NCI-H345 (cell line): Measurements from ENCODE around the gene CD37.
A peak's percentile ranks its signal among the peaks of the same experiment; 100 is the strongest.
"Not testable (repeated sequence)": the region's sequence is repeated elsewhere in the genome, so short reads cannot be mapped to it uniquely, and the experiment has no call there.

ENCODE experiments used
- DNase-seq: peaks from one replicate; lab custom pipeline; 2025; lab: John Stamatoyannopoulos, UW

CD37 gene, protein sequence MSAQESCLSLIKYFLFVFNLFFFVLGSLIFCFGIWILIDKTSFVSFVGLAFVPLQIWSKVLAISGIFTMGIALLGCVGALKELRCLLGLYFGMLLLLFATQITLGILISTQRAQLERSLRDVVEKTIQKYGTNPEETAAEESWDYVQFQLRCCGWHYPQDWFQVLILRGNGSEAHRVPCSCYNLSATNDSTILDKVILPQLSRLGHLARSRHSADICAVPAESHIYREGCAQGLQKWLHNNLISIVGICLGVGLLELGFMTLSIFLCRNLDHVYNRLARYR

DNA sequence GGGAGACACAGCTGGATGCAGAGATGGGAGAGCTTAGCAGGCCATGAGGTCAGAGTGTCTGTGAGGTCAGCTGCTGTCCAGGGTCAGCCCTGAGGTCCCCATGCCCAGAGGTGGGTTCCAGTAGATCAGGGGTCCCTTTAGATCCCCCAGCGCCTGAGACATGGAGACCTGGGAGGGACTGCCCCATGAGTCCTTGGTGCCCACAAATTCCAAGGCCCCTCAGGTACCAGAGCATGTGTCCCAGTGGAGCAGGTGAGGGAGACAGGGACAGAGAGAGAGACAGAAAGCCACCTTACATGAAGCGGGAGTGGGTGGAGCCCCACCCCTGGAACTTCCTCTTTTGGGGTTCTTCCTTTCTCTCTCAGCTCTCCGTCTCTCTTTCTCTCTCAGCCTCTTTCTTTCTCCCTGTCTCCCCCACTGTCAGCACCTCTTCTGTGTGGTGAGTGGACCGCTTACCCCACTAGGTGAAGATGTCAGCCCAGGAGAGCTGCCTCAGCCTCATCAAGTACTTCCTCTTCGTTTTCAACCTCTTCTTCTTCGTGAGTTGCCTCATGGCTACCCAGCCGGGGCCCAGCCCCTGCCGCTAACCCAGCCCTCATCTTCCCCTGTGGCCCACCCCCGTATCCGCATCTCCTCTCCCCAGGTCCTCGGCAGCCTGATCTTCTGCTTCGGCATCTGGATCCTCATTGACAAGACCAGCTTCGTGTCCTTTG, at the start of gene CD37:
TSS of gene CD37 (plus strand) at position 336 of the 713 bp plus-strand sequence. CDS start at position 471, 135 bp downstream.
- no peak for DNase-seq

- no peak for DNase-seq
Measured at GRCh38 chr19:49287141-49287770, 48.0 kb upstream of the CD37 start.

GRCh38 chr19:49288205-49288604, 47.0 kb upstream of the CD37 start:
- DNase-seq, result not testable (repeated sequence)

GRCh38 chr19:49289286-49289685, 45.9 kb upstream of the CD37 start:
- DNase-seq, result not testable (repeated sequence)

DNA sequence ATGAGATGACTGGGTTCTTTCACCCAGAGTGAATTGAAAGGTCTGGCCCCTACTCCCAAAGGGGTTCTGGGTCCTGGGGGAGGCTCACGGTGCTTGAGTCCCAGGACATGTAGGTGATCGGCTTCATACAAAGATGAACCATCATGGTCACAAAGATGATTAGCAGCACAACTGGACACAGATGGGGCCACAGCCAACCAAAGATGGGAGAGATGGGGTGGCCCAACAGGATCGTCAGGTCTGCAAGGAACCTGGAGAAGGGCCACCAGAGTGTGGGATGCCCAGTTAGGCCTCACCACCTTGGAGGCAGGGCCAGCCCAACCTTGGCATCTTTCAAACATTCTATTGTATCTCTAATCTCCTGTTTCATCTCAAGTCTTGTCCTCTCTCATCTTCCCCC, 44.7 kb upstream of the CD37 start:
- DNase-seq, result no peak

GRCh38 chr19:49294401-49294800, 40.8 kb upstream of the CD37 start:
- DNase-seq, result no peak

- no peak for DNase-seq
Measured at GRCh38 chr19:49295208-49295880, 39.9 kb upstream of the CD37 start.

- no peak for DNase-seq
Measured at GRCh38 chr19:49297403-49297802, 37.8 kb upstream of the CD37 start.

DNA sequence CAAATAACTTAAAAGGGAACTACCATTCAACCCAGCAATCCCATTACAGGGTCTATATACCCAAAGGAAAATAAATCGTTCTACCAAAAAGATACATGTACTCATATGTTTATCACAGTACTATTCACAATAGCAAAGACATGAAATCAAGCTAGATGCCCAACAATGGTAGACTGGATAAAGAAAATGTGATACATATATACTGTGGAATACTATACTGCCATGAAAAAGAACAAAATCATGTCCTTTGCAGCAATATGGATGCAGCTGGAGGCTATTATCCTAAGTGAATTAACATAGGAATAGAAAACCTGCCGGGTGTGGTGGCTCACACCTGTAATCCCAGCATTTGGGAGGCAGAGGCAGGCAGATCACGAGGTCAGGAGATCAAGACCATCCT, 36.6 kb upstream of the CD37 start:
- DNase-seq, result not testable (repeated sequence)

- peak; percentile 44 for DNase-seq
Measured at GRCh38 chr19:49301165-49301865, 33.9 kb upstream of the CD37 start.

- DNase-seq, result no peak
Measured at GRCh38 chr19:49301866-49302252, 33.3 kb upstream of the CD37 start.

- DNase-seq, result not testable (repeated sequence)
Measured at GRCh38 chr19:49306734-49307133, 28.5 kb upstream of the CD37 start.

DNA sequence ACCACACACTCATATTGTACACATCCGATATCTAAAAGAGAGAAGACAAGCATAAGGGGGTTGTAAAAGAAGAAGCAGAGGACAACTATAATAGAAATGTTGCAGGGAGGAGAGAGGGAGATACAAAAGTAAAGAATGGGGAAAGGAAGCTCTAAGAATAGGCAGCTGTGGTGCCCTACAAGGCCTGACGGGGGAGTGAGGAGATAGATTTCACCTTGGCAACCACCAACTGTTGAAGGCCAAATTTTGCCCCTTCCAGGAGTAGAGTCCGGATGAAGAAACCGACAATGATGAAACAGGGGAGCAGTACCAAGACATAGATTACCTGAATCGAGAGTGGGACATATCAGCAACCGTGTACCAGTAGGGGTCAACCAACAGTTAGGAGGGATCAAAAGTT, 26.1 kb upstream of the CD37 start:
- no peak for DNase-seq

DNA sequence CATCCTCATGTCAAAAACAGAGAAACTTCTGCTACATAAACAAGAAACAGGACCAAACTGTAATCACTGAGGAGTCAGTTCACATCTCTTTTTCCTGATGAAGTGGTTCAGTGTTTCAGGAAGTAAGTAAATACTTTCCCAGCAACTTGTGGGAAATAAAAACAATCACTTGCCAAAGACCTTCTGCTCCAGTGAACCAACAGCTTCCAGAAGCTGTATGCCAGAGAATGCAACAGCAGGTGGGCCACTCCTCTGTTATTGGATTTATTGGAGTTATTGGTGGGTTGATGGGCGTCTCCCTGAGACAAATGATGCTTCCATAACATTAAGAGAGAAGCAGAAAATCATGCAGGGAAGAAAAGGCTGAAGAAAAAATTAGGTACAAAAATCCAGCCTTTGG, 20.1 kb upstream of the CD37 start:
- DNase-seq, result no peak

GRCh38 chr19:49316284-49316683, 18.9 kb upstream of the CD37 start:
- DNase-seq, result no peak

GRCh38 chr19:49318296-49318695, 16.9 kb upstream of the CD37 start:
- no peak for DNase-seq

- DNase-seq, result no peak
Measured at GRCh38 chr19:49324801-49325576, 10.2 kb upstream of the CD37 start, which contains the start of gene SLC6A16. Gene SLC6A16 (minus strand): TSS chr19:49325191. CDS start chr19:49311347, 13,844 bp downstream.

DNA sequence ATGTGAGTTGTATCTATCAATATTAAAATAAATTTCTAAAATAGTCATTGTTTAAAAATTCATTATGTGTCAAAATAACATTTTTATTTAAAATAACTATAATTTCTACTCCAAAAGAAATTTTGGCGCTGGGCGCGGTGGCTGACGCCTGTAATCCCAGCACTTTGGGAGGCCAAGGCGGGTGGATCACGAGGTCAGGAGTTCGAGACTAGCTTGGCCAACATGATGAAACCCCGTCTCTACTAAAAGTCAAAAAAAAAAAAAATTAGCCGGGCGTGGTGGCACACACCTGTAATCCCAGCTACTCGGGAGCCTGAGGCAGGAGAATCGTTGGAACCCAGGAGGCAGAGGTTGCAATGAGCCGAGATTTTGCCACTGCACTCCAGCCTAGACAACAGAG, 9.4 kb upstream of the CD37 start:
- DNase-seq, result not testable (repeated sequence)

- no peak for DNase-seq
Measured at GRCh38 chr19:49326165-49326704, 9.0 kb upstream of the CD37 start.

- DNase-seq, result no peak
Measured at GRCh38 chr19:49327878-49328544, 7.2 kb upstream of the CD37 start.
